HG02759 (cell line): ENCODE measurements around the gene HLA-DQB2.
"Not testable (repeated sequence)": the region's sequence is repeated elsewhere in the genome, so short reads cannot be mapped to it uniquely, and the experiment has no call there.

ENCODE experiments used
- ATAC-seq: cut with Tn5 transposase; IDR thresholded peaks from one replicate; pipeline ENCODE4 v1.9.1; 2021; ENCODE audit warnings: mild to moderate bottlenecking, moderate library complexity; ENCODE audit not compliant: unreplicated experiment

HLA-DQB2 gene

DNA sequence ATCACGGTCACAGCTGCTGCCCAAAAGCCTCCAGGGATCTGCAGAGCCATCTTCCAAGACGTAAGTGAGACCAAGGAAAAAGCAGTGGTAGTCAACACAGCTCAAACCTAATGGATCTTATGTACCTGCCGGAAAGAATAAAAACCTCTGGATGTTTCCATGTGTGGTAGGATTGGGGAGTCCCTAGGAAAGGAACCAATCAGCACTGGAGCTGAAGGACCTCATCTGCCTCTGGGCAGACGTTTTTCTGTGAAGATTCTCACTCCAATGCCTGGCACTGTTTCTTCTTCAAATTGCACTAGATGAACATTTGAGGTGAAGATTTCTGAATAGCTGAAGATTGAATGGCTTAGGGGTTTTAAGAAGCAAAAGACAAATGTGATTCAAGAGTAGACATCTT, at the start of gene HLA-DQB2:
TSS of gene HLA-DQB2 (minus strand) at position 112 of the 400 bp plus-strand sequence. CDS start at position 50, 62 bp downstream.
- no peak for ATAC-seq

- no peak for ATAC-seq
Measured at GRCh38 chr6:32809171-32809570, 45.8 kb upstream of the HLA-DQB2 start.

GRCh38 chr6:32807020-32807580, 43.8 kb upstream of the HLA-DQB2 start:
- no peak for ATAC-seq

DNA sequence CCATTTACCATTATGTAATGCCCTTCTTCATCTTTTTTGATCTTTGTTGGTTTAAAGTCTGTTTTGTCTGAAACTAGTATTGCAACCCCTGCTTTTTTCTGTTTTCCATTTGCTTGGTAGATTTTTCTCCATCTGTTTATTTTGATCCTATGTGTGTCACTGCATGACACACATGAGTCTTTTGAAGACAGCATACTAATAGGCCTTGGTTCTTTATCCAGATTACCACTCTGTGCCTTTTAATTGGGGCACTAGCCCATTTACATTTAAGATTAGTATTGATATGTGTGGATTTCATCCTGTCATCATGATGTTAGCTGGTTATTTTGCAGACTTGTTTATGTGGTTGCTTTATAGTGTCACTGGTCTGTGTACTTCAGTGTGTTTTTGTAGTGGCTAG, 42.1 kb upstream of the HLA-DQB2 start:
- not testable (repeated sequence) for ATAC-seq

GRCh38 chr6:32803416-32803815, 40.1 kb upstream of the HLA-DQB2 start:
- no peak for ATAC-seq

- ATAC-seq, result no peak
Measured at GRCh38 chr6:32799740-32800139, 36.4 kb upstream of the HLA-DQB2 start.

GRCh38 chr6:32799168-32799567, 35.8 kb upstream of the HLA-DQB2 start:
- no peak for ATAC-seq

DNA sequence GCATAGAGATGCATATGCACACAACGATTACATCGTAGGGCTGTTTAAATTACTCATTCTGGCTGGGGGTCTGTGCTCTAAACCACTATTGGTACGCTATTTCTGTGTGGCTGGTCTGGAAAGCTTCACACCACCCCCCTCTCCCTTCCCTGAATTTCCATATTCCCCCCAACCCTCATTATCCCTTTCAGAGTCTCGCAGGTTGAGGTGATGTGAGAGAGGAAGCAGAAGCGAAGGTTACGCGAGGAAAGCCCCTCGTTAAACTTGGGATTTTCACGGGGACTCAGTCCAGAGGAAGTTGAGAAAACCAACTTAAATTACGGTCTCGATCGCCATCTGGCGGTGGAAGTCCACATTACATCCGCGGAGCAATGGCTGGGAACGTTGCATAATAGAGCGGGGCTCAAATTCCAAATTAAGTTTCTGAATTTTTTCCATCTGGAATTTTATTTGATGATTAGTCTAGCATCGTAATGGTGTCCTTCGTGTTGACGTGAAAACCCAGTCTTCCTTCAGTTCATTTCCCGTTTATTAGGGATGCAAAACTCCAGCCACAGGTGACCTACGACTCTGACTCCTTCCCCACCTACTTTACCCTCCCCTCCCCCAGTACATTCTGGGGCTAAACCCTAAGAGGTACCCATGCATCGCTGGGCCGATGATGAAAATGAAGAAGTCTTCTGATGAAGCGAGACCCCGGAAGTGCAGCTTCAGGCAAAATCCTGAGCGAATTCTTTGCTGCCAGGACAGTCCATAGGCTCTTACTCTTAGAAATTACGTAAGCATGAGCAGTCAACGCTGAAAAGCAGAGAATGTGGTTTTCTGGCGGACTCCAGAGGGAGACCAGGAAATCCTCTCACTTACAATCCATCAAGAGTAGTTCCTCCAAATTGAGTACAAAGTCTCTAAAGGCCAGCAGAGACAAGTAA, 33.8 kb upstream of the HLA-DQB2 start:
- ATAC-seq, result no peak

DNA sequence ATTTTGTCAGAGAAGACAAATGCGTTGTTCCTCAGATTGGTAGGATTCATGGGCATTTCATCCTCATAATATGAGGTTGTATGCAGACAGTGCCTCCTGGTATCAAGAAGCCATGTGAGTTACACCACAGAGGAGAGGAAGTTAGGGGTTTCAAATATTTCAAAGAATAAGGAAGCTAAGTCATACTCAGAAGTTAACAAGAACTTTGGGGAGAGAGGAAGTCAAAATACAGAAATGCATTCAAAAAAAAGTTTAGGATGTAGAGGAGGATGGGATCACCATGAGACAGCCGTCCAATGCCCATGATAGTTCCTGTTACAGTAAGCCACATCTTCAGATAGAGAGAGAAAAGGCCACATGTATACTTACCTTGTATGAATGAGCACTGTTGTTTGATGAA, 31.2 kb upstream of the HLA-DQB2 start:
- no peak for ATAC-seq

- ATAC-seq, result no peak
Measured at GRCh38 chr6:32792901-32793435, 29.6 kb upstream of the HLA-DQB2 start.

GRCh38 chr6:32790306-32790705, 27.0 kb upstream of the HLA-DQB2 start:
- ATAC-seq, result no peak

DNA sequence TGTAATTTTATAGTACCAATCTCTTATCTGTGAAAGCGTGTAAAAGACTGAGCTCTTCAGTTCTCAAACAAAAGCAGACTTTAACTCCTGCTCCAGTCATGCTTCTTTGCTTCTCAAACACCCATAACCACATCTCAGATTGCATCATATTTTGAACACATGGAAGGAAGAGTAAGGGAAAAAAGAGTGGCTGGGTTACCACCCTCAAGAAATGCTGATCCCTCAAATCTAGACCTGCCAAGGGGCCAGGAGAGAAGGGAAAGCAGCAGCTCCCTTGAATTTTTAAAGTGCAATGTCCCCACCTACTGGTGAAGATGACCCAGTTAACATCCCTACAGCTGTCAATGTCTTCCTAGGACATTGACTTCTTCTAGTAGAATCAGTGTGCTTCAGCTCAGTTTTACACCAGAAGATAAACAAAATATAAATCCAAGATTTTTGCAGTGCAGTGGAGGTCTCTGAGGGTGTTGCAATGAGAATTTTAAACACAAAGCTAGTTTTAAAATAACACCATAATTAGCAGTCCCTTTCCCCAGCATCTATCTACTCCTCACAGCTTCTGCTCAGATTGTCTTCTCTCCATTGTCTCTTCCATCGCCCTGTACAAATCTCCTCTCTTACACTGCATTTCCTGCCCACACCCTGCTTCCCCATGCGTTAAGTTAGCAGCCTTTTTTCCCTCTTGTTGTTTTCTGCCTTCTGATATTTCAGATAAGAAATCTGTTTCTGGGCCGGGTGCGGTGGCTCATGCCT, 22.6 kb upstream of the HLA-DQB2 start:
- peak; percentile 47 for ATAC-seq

- not testable (repeated sequence) for ATAC-seq
Measured at GRCh38 chr6:32782923-32783322, 19.6 kb upstream of the HLA-DQB2 start.

DNA sequence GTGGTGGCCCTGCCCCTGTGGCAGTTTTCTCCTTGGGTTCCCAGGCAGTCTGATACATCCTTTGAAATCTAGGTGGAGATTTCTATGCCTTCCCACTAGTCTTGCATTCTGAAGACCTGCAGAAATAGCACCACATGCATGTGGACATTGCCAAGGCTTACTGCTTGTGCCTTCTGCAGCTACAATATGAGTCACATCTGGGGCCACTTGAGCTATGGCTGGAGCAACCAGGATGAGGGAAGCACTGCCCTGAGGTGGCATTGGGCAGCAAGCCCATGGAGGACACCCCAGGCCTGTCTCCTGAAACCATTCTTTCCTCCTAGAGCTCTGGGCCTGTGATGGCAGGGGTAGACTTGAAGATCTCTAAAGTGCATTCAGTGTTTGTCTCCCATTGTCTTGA, 15.7 kb upstream of the HLA-DQB2 start:
- ATAC-seq, result no peak

GRCh38 chr6:32775071-32775470, 11.7 kb upstream of the HLA-DQB2 start:
- ATAC-seq, result no peak

DNA sequence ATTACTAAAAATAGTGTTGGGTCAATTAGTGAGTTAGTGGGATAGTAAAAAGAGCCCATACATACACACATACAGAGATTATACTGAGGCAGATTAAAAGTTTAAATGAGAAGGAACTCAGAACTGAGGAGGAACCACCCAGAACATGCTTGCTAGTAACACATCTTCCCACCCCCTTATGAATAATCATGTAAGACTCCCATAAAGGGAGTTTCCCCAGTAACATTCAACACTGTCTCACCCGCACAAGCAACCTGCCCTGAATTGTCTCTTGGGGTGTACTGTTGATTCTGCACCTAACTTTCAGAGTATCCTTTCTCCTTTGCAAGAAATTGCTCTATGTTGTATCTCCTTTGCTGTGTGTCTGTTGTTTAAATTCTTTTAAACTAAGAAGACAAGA, 11.1 kb upstream of the HLA-DQB2 start:
- no peak for ATAC-seq

- no peak for ATAC-seq
Measured at GRCh38 chr6:32772656-32773055, 9.3 kb upstream of the HLA-DQB2 start.

- ATAC-seq, result no peak
Measured at GRCh38 chr6:32764048-32764447, 716 bp upstream of the HLA-DQB2 start.

- no peak for ATAC-seq
Measured at GRCh38 chr6:32761548-32761947, 1.8 kb downstream of the HLA-DQB2 start.

DNA sequence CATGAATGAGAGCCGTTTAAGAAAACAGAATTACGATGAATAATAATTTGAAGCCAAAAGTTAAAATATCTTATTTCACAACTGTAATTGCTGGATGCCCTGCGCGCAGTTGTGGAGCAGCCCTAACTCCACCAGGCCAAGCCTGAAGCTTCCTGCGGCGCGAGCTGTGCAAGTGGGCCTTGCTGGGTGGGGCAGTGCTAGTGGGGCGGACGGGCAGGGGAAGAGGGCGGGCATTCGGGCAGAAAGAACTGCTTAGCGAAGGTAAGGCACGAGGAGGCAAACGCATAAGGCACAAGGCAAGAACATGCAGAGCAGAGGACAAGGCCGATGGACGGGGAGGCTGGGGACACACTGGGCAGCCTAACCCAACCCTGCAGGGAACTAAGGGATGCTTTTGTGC, 2.3 kb downstream of the HLA-DQB2 start:
- no peak for ATAC-seq

DNA sequence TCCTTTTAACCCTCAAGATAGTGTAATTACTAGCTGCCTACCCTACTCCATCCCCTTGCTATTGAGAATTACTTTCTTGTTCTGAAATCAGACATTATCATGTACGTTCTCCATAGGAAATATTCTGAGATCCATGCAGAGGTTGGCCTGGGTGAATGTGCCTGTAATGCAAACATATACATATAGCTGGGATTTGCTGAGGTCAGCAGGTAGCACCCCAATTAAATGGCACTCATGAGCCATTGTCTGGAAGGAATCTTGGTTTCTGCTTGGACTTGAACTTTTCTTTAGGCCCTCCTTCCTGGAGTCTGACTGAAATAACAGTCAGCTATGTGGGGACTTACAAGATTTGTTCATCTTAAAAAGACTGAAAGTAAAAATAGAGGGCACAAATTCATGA, 3.7 kb downstream of the HLA-DQB2 start:
- ATAC-seq, result no peak
